HepG2 (cell line): ENCODE results near the gene EBLN2.

Experiments used
- KLF16 ChIP-seq, 2 experiments: sonication (generic) in 1 of 2; formaldehyde crosslinking in 1 of 2; IDR thresholded peaks; 2 replicates each; pipeline versions ENCODE4 v1.6.1 to v1.8.0; 2016 to 2023; ENCODE audit warnings: missing genetic modification reagents in 2 of 2, missing compliant biosample characterization in 1 of 2
- TF ChIP-seq, protein P1 (sequence below): sonication (generic); formaldehyde crosslinking; IDR thresholded peaks from 2 replicates; pipeline ENCODE4 v1.5.0; 2020; ENCODE audit warnings: mild to moderate bottlenecking, missing genetic modification reagents, moderate library complexity

DNA sequence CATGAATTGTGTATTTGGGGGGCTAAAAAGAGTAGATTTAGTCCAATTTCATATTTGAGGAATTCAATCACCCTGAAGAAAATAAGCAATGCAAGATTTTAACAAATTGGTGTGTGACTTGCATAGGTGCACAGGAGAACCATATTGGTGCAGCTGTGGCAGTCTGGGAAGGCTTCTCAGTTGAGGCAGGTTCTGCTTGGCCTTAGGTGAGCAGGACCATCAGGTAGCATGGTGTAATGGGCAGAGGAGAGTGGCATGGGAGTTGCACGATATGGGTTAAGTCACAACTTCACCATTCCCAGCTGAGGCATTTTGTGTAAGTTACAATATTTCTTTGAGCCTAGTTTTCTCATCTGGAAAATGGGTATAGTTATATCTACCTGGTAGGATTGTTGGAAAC is 10.5 kb downstream of the EBLN2 start:
- TF ChIP-seq KLF16 (CRISPR knock-in tag; IDR thresholded peaks at IDR 0.05): no peak
- TF ChIP-seq, protein P1, sequence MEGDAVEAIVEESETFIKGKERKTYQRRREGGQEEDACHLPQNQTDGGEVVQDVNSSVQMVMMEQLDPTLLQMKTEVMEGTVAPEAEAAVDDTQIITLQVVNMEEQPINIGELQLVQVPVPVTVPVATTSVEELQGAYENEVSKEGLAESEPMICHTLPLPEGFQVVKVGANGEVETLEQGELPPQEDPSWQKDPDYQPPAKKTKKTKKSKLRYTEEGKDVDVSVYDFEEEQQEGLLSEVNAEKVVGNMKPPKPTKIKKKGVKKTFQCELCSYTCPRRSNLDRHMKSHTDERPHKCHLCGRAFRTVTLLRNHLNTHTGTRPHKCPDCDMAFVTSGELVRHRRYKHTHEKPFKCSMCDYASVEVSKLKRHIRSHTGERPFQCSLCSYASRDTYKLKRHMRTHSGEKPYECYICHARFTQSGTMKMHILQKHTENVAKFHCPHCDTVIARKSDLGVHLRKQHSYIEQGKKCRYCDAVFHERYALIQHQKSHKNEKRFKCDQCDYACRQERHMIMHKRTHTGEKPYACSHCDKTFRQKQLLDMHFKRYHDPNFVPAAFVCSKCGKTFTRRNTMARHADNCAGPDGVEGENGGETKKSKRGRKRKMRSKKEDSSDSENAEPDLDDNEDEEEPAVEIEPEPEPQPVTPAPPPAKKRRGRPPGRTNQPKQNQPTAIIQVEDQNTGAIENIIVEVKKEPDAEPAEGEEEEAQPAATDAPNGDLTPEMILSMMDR (CRISPR knock-in tag): no peak
